K562 (cell line): Measurements from ENCODE around the gene TXN2. TPM values are rescaled to one million over a fixed set of nuclear protein-coding genes. Genes with fewer than 3 reads are reported as not detected.

Experiments
- ARID4B ChIP-seq: sonication (generic); formaldehyde crosslinking; IDR thresholded peaks from 2 replicates; pipeline ENCODE4 v1.8.0; 2022; ENCODE audit warnings: mild to moderate bottlenecking, missing genetic modification reagents
- BCL6 ChIP-seq: fragments of 250-450 bp; sonication (Bioruptor Pico); IDR thresholded peaks from 2 replicates; pipeline ENCODE4 v1.4.0; 2020
- CREB3L1 ChIP-seq: fragments of 450-650 bp; IDR thresholded peaks from 2 replicates; pipeline ENCODE4 v1.6.1; 2014; ENCODE audit warnings: low read depth, mild to moderate bottlenecking, moderate library complexity, borderline replicate concordance
- CTBP1 ChIP-seq: fragments of 450-650 bp; IDR thresholded peaks from 2 replicates; pipeline ENCODE4 v1.6.1; 2016; ENCODE audit warnings: borderline replicate concordance
- DDX20 ChIP-seq: fragments of 450-650 bp; IDR thresholded peaks from 2 replicates; pipeline ENCODE4 v1.6.1; 2016; ENCODE audit warnings: missing genetic modification characterization, low read depth, mild to moderate bottlenecking, missing compliant biosample characterization, moderate library complexity
- DMBX1 ChIP-seq: fragments of 250-450 bp; sonication (Bioruptor Pico); IDR thresholded peaks from 2 replicates; pipeline ENCODE4 v1.8.0; 2022; ENCODE audit warnings: inconsistent platforms, mild to moderate bottlenecking, moderate library complexity, borderline replicate concordance
- DPF2 ChIP-seq: fragments of 450-650 bp; IDR thresholded peaks from 2 replicates; pipeline ENCODE4 v1.6.1; 2016
- ELF4 ChIP-seq: fragments of 450-650 bp; formaldehyde crosslinking; IDR thresholded peaks from 2 replicates; pipeline ENCODE4 v1.4.0; 2022; ENCODE audit warnings: missing genetic modification characterization
- IRF2 ChIP-seq: sonication (generic); formaldehyde crosslinking; IDR thresholded peaks from 2 replicates; pipeline ENCODE4 v1.8.1; 2022; ENCODE audit warnings: mild to moderate bottlenecking, missing genetic modification reagents
- LEF1 ChIP-seq: fragments of 450-650 bp; IDR thresholded peaks from 2 replicates; pipeline ENCODE4 v1.6.1; 2016; ENCODE audit warnings: mild to moderate bottlenecking
- MAZ ChIP-seq, 2 experiments: fragments of 450-650 bp in 1 of 2; sonication (generic) in 1 of 2; formaldehyde crosslinking; IDR thresholded peaks in 1 of 2; conservative IDR thresholded peaks in 1 of 2; 2 replicates each; pipeline versions ENCODE4 v1.4.0 to v1.5.0; 2020; ENCODE audit warnings: mild to moderate bottlenecking in 1 of 2, missing genetic modification reagents in 1 of 2
- MBD1 ChIP-seq: fragments of 250-450 bp; sonication (Bioruptor Pico); IDR thresholded peaks from 2 replicates; pipeline ENCODE4 v1.8.0; 2022; ENCODE audit warnings: inconsistent platforms
- PHB2 ChIP-seq: fragments of 450-650 bp; IDR thresholded peaks from 2 replicates; pipeline ENCODE4 v1.6.1; 2017; ENCODE audit warnings: low read depth
- RUNX1 ChIP-seq: sonication (generic); IDR thresholded peaks from 2 replicates; pipeline ENCODE4 v1.6.1; 2016; ENCODE audit warnings: antibody characterized with exemption, low read depth
- SMAD2 ChIP-seq: fragments of 150-350 bp; IDR thresholded peaks from 2 replicates; pipeline ENCODE4 v1.6.1; 2014; ENCODE audit warnings: low read depth, mild to moderate bottlenecking, low read length
- SREBF2 ChIP-seq: sonication (generic); formaldehyde crosslinking; IDR thresholded peaks from 2 replicates; pipeline ENCODE4 v1.4.0; 2020; ENCODE audit warnings: mild to moderate bottlenecking, missing genetic modification reagents
- STAT5B ChIP-seq: fragments of 250-450 bp; sonication (Bioruptor Pico); IDR thresholded peaks from 2 replicates; pipeline ENCODE4 v1.8.0; 2021; ENCODE audit warnings: mild to moderate bottlenecking, inconsistent platforms
- ZBTB2 ChIP-seq: fragments of 450-650 bp; IDR thresholded peaks from 2 replicates; pipeline ENCODE4 v1.6.1; 2016; ENCODE audit warnings: antibody characterized with exemption
- ZC3H8 ChIP-seq: fragments of 450-650 bp; IDR thresholded peaks from 2 replicates; pipeline ENCODE4 v1.6.1; 2017
- polyA plus RNA-seq, 8 experiments: library from polyadenylated mRNA; depleted of rRNA in 4 of 8; stranded (reverse) in 5 of 8; unstranded in 3 of 8; fragments of >200 nt; fragmentation: Nextera tagmentation in 2 of 8; fragmentation: Illumina TruSeq in 1 of 8; extraction: Ambion mirVana in 2 of 8; extraction: Trizol in 1 of 8; gene quantifications; 2 replicates each; pipeline versions ENCODE4 v1.2.1 to v1.2.3, GENCODE V29; 2011 to 2014; ENCODE audit warnings: inconsistent platforms in 1 of 8, missing spikeins in 1 of 8
- total RNA-seq, 7 experiments: library from RNA; depleted of rRNA in 6 of 7; stranded (reverse); fragments of >200 nt in 6 of 7; fragmentation: Illumina TruSeq in 2 of 7; extraction: Trizol in 2 of 7; gene quantifications; 2 replicates each; pipeline versions ENCODE4 v1.2.1 to v1.2.3, GENCODE V29; 2011 to 2021; ENCODE audit warnings: low replicate concordance in 1 of 7

TXN2 gene
- total and polyA plus RNA-seq, 9 of the 15 experiments (the other 6 are each of a cell fraction or from before 2014, with no cell fraction given), result 48.5 to 399 (median 118) TPM

- no peak for TF ChIP-seq MBD1 (CRISPR knock-in tag)
- TF ChIP-seq DMBX1 (CRISPR knock-in tag), result no peak
- no peak for TF ChIP-seq STAT5B (CRISPR knock-in tag)
- TF ChIP-seq ZBTB2, result no peak
- no peak for TF ChIP-seq BCL6 (CRISPR knock-in tag)
- no peak for TF ChIP-seq DDX20 (tag)
- no peak for TF ChIP-seq MAZ (CRISPR knock-in tag; conservative IDR thresholded peaks at IDR 0.05 in 1 of 2, IDR thresholded peaks at IDR 0.05 in 1 of 2)
- no peak for TF ChIP-seq ELF4
- no peak for TF ChIP-seq SREBF2 (CRISPR knock-in tag)
- TF ChIP-seq DPF2, result peak; percentile 58; the same call in 1 of the 2 replicates
- TF ChIP-seq CTBP1, result peak; percentile 55; the same call in 1 of the 2 replicates
- no peak for TF ChIP-seq CREB3L1
- TF ChIP-seq ARID4B (CRISPR knock-in tag), result no peak
- peak; percentile 96 for TF ChIP-seq LEF1
- TF ChIP-seq PHB2, result no peak
- TF ChIP-seq ZC3H8, result no peak
- no peak for TF ChIP-seq RUNX1
- TF ChIP-seq SMAD2, result no peak
- no peak for TF ChIP-seq IRF2 (CRISPR knock-in tag)
Observed at GRCh38 chr22:36419177-36419911, 62.1 kb downstream of the TXN2 start (continued).
